ENCODE data around the gene LHFPL6. TPM values are rescaled to one million over a fixed set of nuclear protein-coding genes. Genes with fewer than 3 reads are reported as not detected.

LHFPL6 gene
- total RNA-seq, 1 donor from 2014 or later: 4.8 TPM

GRCh38 chr13:39462428-39462827, 140.6 kb downstream of the LHFPL6 start:
- Mint-ChIP-seq H3K27ac (no peak overlapping the region), H3K4me3 (no peak overlapping the region), H3K4me1 (ENCODE audit: low read depth) (no peaks in the 10 kb centered on the region), H3K9me3 (no peaks in the 10 kb centered on the region), H3K36me3 (ENCODE audit: low read depth) (no peaks in the 10 kb centered on the region), H3K27me3 (ENCODE audit: insufficient read depth) (peaks cover 6% of the 10 kb centered on the region)
- no peak for DNase-seq (ENCODE audit: low spot score)
- intact Hi-C loops (cut with micrococcal nuclease): no loop called here

- H3K4me3 Mint-ChIP-seq: no peak overlapping the region
- H3K27me3 Mint-ChIP-seq (ENCODE audit: insufficient read depth): peaks cover 6% of the 10 kb centered on the region
- intact Hi-C loops (cut with micrococcal nuclease): no loop called here
Measured at GRCh38 chr13:39461685-39462266, 141.2 kb downstream of the LHFPL6 start.

DNA sequence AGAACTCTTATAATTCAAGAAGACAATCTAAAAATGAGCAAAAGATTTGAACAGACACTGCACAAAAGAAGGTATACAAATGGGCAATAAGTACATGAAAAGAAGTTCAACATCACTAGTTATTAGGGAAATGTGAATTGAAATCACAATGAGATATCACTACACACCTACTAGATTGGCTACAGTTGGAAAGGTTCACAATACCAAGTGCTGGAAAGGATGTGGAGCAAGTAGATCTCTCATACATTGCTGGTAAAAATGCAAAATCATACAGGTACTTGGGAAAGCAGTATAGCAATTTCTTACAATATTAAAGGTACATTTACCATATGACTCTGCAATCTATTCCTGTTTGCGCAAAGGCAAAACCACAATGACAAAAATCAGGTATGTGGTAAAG, 145.7 kb downstream of the LHFPL6 start:
- intact Hi-C loops (cut with micrococcal nuclease): no loop called here
- Mint-ChIP-seq H3K27me3 (ENCODE audit: insufficient read depth) (peaks cover 6% of the 10 kb centered on the region), H3K4me3 (no peak overlapping the region), H3K4me1 (ENCODE audit: low read depth) (no peaks in the 10 kb centered on the region), H3K9me3 (peaks cover 4% of the 10 kb centered on the region), H3K27ac (no peak overlapping the region), H3K36me3 (ENCODE audit: low read depth) (no peaks in the 10 kb centered on the region)
- no peak for DNase-seq (ENCODE audit: low spot score)

More at GRCh38 chr13:39461685-39462266, 141.2 kb downstream of the LHFPL6 start:
- Mint-ChIP-seq H3K36me3 (ENCODE audit: low read depth) (no peaks in the 10 kb centered on the region), H3K4me1 (ENCODE audit: low read depth) (no peaks in the 10 kb centered on the region), H3K27ac (no peak overlapping the region), H3K9me3 (peaks cover 4% of the 10 kb centered on the region)
- no peak for DNase-seq (ENCODE audit: low spot score)

DNA sequence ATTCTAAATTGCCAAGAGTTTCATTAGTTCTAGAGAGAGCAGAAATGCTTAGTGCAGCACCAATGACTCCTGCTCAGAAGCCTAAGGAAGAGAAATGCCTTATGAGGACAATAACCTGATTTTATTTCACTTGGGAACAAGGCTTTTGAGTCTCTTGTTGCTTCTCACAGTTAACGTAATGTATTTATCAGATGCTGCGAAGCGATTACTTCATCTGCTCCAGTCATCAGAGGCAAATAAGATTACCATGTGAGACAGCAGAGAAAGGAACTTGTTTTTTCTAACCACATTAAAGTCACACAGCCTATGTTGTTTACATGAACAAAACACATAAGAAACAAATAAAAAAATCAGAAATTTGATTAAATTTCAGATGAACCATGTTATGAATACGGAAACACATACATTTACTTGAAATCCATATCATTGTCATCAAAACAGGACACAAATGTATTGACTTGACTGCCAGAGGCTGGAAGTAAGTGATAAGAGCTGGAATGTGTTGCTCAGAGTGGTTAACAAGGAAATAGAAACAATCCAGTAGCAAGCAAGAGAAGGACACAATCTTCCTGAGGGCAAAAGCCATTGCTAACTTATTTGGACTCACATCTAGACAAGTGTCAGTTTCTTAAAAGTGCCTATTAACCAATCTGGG, 147.3 kb downstream of the LHFPL6 start:
- Mint-ChIP-seq H3K4me1 (ENCODE audit: low read depth) (no peaks in the 10 kb centered on the region), H3K4me3 (no peak overlapping the region), H3K36me3 (ENCODE audit: low read depth) (no peaks in the 10 kb centered on the region), H3K9me3 (peaks cover 4% of the 10 kb centered on the region), H3K27ac (no peak overlapping the region), H3K27me3 (ENCODE audit: insufficient read depth) (peaks cover 6% of the 10 kb centered on the region)
- intact Hi-C loops (cut with micrococcal nuclease): no loop called here
- no peak for DNase-seq (ENCODE audit: low spot score)

DNA sequence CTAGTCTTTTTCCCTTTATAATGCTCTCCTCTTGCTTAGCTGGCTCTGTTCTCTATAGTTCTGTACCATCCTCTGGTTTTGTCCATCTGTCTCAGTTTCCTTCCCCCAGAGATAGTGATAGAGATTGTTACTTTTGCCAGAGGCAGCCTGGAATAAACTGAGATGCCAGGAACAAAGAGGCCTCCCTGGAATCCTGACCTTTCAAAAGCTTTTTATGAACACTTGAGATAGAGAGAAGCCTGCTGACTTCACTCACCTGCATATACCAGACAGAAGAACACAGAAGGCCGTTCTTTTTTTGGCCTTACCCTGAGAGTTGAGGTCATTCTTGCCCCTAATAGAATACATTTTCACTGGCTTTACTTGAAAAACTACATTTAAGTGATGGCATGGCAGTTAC, 150.2 kb downstream of the LHFPL6 start:
- H3K36me3 Mint-ChIP-seq (ENCODE audit: low read depth): no peaks in the 10 kb centered on the region
- H3K27ac Mint-ChIP-seq: no peak overlapping the region
- H3K4me3 Mint-ChIP-seq: no peak overlapping the region
- H3K9me3 Mint-ChIP-seq: peaks cover 4% of the 10 kb centered on the region
- no peak for DNase-seq (ENCODE audit: low spot score)
- peaks cover 3% of the 10 kb centered on the region for H3K27me3 Mint-ChIP-seq (ENCODE audit: insufficient read depth)
- no peaks in the 10 kb centered on the region for H3K4me1 Mint-ChIP-seq (ENCODE audit: low read depth)
- intact Hi-C loops (cut with micrococcal nuclease): no loop called here

DNA sequence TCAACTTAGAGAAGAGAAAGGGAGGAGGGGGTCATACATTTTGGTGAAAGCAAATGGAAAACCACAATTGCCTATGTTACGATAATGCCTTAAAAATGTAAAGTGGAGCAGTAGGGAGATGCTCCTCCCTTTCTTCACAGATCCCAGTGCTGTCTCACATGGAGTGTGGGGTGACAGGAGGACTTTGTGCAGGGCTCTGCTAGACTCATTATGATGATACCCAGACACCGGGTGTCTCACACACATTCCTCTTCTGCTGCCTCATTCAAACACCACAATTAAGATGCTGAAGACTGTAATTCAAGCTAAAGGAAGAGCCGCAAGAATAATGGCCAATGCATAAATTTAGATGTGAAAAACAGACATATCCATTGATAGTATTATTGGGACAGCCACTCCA, 150.6 kb downstream of the LHFPL6 start:
- H3K4me1 Mint-ChIP-seq (ENCODE audit: low read depth): no peaks in the 10 kb centered on the region
- no peak for DNase-seq (ENCODE audit: low spot score)
- H3K27me3 Mint-ChIP-seq (ENCODE audit: insufficient read depth): peaks cover 3% of the 10 kb centered on the region
- H3K9me3 Mint-ChIP-seq: peaks cover 4% of the 10 kb centered on the region
- no peak overlapping the region for H3K4me3 Mint-ChIP-seq
- no peak overlapping the region for H3K27ac Mint-ChIP-seq
- no peaks in the 10 kb centered on the region for H3K36me3 Mint-ChIP-seq (ENCODE audit: low read depth)
- intact Hi-C loops (cut with micrococcal nuclease): no loop called here

DNA sequence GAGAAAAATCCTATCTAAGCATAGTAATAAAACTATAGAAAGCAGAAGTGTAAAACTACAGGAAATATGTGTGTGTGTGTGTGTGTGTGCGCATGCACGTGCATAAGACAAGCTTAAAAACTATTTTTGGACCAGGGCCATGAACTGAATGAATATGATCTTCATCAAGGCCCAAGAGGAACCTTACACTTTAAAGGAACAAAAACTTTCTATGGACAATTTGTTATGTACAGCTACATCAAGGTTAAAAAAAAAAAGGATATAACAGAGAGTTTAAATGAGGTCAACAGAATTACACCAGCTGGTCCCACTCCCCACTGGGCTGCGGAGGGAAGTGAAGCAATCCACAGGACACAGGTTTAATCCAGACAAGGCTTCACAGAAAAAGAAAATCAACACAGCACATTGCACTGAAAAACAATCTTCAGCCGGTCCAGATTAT, 151.1 kb downstream of the LHFPL6 start:
- Mint-ChIP-seq H3K4me3 (no peak overlapping the region), H3K9me3 (no peaks in the 10 kb centered on the region), H3K27me3 (ENCODE audit: insufficient read depth) (peaks cover 3% of the 10 kb centered on the region), H3K36me3 (ENCODE audit: low read depth) (no peaks in the 10 kb centered on the region), H3K27ac (no peak overlapping the region), H3K4me1 (ENCODE audit: low read depth) (no peaks in the 10 kb centered on the region)
- intact Hi-C loops (cut with micrococcal nuclease): no loop called here
- no peak for DNase-seq (ENCODE audit: low spot score)

DNA sequence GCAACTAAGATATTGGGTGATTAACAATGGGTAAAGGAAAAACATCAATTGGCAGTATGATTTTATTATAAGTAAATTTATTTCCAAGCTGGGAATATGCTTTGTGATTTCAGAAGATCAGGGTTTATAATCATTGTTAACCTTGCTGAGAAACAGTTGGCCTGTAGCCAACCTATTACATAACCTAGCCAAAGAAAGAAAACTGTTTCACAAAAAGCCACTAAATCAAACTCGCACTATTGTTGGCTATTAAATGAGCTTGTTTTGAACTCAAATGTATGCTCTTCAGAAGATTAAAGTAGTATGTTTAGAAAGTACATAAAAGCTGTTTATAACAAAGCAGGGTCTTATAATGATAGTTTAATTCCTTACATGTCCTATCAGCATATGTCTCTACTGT, 151.7 kb downstream of the LHFPL6 start:
- DNase-seq (ENCODE audit: low spot score): no peak
- Mint-ChIP-seq H3K4me3 (no peak overlapping the region), H3K36me3 (ENCODE audit: low read depth) (no peaks in the 10 kb centered on the region), H3K27me3 (ENCODE audit: insufficient read depth) (peaks cover 3% of the 10 kb centered on the region), H3K9me3 (no peaks in the 10 kb centered on the region), H3K4me1 (ENCODE audit: low read depth) (no peaks in the 10 kb centered on the region), H3K27ac (no peak overlapping the region)
- intact Hi-C loops (cut with micrococcal nuclease): no loop called here

- no peaks in the 10 kb centered on the region for H3K9me3 Mint-ChIP-seq
- no peak overlapping the region for H3K4me3 Mint-ChIP-seq
- intact Hi-C loops (cut with micrococcal nuclease): no loop called here
- no peak overlapping the region for H3K27ac Mint-ChIP-seq
- peaks cover 3% of the 10 kb centered on the region for H3K27me3 Mint-ChIP-seq (ENCODE audit: insufficient read depth)
- H3K36me3 Mint-ChIP-seq (ENCODE audit: low read depth): no peaks in the 10 kb centered on the region
- DNase-seq (ENCODE audit: low spot score): no peak
- no peaks in the 10 kb centered on the region for H3K4me1 Mint-ChIP-seq (ENCODE audit: low read depth)
Measured at GRCh38 chr13:39450176-39450575, 152.8 kb downstream of the LHFPL6 start.

DNA sequence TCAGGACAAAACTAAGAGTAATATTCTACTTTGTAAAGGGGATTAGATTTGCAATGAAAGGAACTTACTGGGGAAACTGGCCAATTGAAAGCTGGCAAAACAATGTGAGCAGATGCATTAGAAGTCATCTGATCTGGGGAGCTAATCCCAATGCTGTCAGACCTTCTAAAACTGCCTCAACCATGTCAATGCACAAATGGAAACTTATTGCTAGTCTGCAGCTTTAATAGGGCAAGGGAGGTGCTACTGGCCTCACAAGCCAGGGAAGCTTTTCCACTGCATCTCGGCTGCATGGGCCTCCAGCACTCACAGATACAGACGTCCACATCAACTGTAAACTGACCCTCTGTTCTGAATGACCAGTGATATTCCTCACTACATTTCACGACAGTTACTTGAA, 154.2 kb downstream of the LHFPL6 start:
- Mint-ChIP-seq H3K4me1 (ENCODE audit: low read depth) (no peaks in the 10 kb centered on the region), H3K36me3 (ENCODE audit: low read depth) (no peaks in the 10 kb centered on the region), H3K27ac (no peak overlapping the region), H3K9me3 (no peaks in the 10 kb centered on the region), H3K4me3 (no peak overlapping the region), H3K27me3 (ENCODE audit: insufficient read depth) (peaks cover 3% of the 10 kb centered on the region)
- DNase-seq (ENCODE audit: low spot score): no peak
- intact Hi-C loops (cut with micrococcal nuclease): no loop called here

- intact Hi-C loops (cut with micrococcal nuclease): no loop called here
Measured at GRCh38 chr13:39446865-39447264, 156.1 kb downstream of the LHFPL6 start.

DNA sequence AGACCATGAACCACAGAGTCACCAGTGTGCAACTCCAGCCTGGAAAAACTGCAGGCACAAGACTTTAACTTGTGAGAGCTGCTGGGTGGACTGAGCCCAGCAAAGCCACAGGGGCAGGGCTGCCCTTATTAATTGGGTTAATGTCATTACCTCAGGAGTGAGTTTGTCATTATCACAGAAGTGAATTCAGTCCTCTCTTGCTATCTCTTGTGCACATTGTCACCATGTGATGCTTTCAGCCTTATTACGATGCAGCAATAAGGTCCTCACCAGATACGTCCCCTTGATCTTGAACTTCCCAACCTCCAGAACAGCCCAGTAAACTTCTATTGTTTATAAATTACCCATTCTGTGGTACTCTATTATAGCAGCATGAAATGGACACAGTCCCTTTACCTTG, 158.1 kb downstream of the LHFPL6 start:
- Mint-ChIP-seq H3K9me3 (no peaks in the 10 kb centered on the region), H3K4me3 (no peak overlapping the region), H3K27me3 (ENCODE audit: insufficient read depth) (no peaks in the 10 kb centered on the region), H3K36me3 (ENCODE audit: low read depth) (no peaks in the 10 kb centered on the region), H3K27ac (no peak overlapping the region), H3K4me1 (ENCODE audit: low read depth) (no peaks in the 10 kb centered on the region)
- intact Hi-C loops (cut with micrococcal nuclease): no loop called here
- no peak for DNase-seq (ENCODE audit: low spot score)

More at GRCh38 chr13:39446865-39447264, 156.1 kb downstream of the LHFPL6 start:
- DNase-seq (ENCODE audit: low spot score): no peak
- Mint-ChIP-seq H3K4me1 (ENCODE audit: low read depth) (no peaks in the 10 kb centered on the region), H3K9me3 (no peaks in the 10 kb centered on the region), H3K36me3 (ENCODE audit: low read depth) (no peaks in the 10 kb centered on the region), H3K27ac (no peak overlapping the region), H3K27me3 (ENCODE audit: insufficient read depth) (peaks cover 1% of the 10 kb centered on the region), H3K4me3 (no peak overlapping the region)

DNA sequence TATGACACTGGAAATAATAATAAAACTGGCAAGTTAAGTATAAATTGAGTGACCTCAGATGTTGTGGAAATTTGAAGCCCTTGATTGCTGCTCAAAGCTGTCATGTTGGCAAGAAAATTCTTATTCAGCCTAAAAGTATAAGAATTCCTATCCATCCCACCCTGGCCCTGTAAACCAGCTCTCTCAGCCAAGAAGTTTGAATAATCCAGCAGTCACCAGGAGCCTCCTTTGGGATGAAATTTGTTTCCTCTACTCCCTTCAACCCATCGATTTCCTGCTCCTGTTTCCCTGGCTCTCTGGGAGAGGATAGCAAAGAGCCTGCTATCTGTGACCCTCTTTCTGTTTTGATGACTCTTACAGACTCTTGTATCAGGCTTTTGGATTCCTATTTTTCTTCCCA, 169.3 kb downstream of the LHFPL6 start:
- peaks cover 8% of the 10 kb centered on the region for H3K27me3 Mint-ChIP-seq (ENCODE audit: insufficient read depth)
- no peaks in the 10 kb centered on the region for H3K9me3 Mint-ChIP-seq
- intact Hi-C loops (cut with micrococcal nuclease): no loop called here
- DNase-seq (ENCODE audit: low spot score): no peak
- H3K36me3 Mint-ChIP-seq (ENCODE audit: low read depth): no peaks in the 10 kb centered on the region
- no peaks in the 10 kb centered on the region for H3K4me1 Mint-ChIP-seq (ENCODE audit: low read depth)
- H3K4me3 Mint-ChIP-seq: no peak overlapping the region
- H3K27ac Mint-ChIP-seq: no peak overlapping the region

DNA sequence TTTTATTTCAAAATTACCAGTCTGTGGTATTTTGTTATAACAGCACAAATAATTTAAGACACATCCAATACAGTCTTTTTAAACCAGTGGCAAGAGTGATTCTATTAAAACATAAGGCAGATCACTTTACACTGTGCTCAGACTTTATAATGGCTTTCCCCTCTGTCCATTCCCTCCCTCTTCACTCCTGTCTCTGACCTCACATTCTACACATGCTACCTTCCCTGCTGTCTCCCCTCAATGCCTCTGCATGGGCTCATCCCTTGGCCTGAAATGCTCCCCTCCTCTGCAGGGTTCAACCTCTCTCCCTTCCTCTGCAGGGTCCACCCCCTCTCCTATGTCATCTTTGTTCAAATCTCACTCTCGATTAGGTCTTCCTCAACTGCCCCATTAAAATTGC, 170.8 kb downstream of the LHFPL6 start:
- H3K27me3 Mint-ChIP-seq (ENCODE audit: insufficient read depth): peaks cover 8% of the 10 kb centered on the region
- H3K27ac Mint-ChIP-seq: no peak overlapping the region

More for the DNA sequence above, 170.8 kb downstream of the LHFPL6 start:
- intact Hi-C loops (cut with micrococcal nuclease): no loop called here
- no peak for DNase-seq (ENCODE audit: low spot score)
- Mint-ChIP-seq H3K4me3 (no peak overlapping the region), H3K9me3 (no peaks in the 10 kb centered on the region), H3K36me3 (ENCODE audit: low read depth) (no peaks in the 10 kb centered on the region), H3K4me1 (ENCODE audit: low read depth) (no peaks in the 10 kb centered on the region)
